IMR-90 (cell line): ENCODE measurements around the gene FANCE. TPM values are rescaled to one million over a fixed set of nuclear protein-coding genes. Genes with fewer than 3 reads are reported as not detected.

Experiments used
- ATAC-seq: fragments of 200-7000 bp; cut with Tn5 transposase; 2 replicates; pipeline ENCODE4 v1.9.1; 2020; ENCODE audit warnings: low read depth, mild to moderate bottlenecking, moderate library complexity
- BruUV-seq: library from RNA; stranded (reverse); fragments of 400-500 nt; replicated peaks from 2 replicates; lab custom pipeline; 2021; lab: Mats Ljungman, UMichigan
- CTCF ChIA-PET: fragments of 300-600 bp; formaldehyde crosslinking; extraction: SDS; loops from one replicate; lab custom pipeline; 2021; ENCODE audit warnings: antibody characterized with exemption; lab: Yijun Ruan, JAX
- POLR2A ChIA-PET: fragments of 300-600 bp; sonication (Branson Sonifier 250); formaldehyde crosslinking; loops from one replicate; lab custom pipeline; 2022; ENCODE audit warnings: antibody characterized with exemption; ENCODE audit not compliant: unreplicated experiment; lab: Charles Lee
- DNase-seq: peaks from one replicate; pipeline ENCODE4 v3.0.0; 2013
- H2AFZ ChIP-seq: replicated peaks from 2 replicates; pipeline ENCODE3; 2013; ENCODE audit warnings: low read length, mild to moderate bottlenecking; ENCODE audit not compliant: poor library complexity
- H2AK5ac ChIP-seq: 2 replicates; pipeline ENCODE4 v1.6.1; 2013; ENCODE audit warnings: low read depth, low read length, inconsistent platforms
- H2AK9ac ChIP-seq: replicated peaks from 2 replicates; pipeline ENCODE3; 2013; ENCODE audit warnings: mild to moderate bottlenecking, low read depth, low read length, moderate library complexity; ENCODE audit not compliant: poor library complexity
- H2BK120ac ChIP-seq: 2 replicates; pipeline ENCODE4 v1.6.1; 2013; ENCODE audit warnings: low read depth, low read length, inconsistent platforms
- H2BK15ac ChIP-seq: 3 replicates; pipeline ENCODE4 v1.6.1; 2013; ENCODE audit warnings: low read depth, low read length, inconsistent platforms
- H2BK20ac ChIP-seq: 2 replicates; pipeline ENCODE4 v1.6.1; 2013; ENCODE audit warnings: low read depth, mild to moderate bottlenecking, inconsistent platforms, low read length, moderate library complexity
- H2BK5ac ChIP-seq: 2 replicates; pipeline ENCODE4 v1.6.1; 2013; ENCODE audit warnings: mild to moderate bottlenecking, low read depth, low read length, inconsistent platforms; ENCODE audit not compliant: poor library complexity, severe bottlenecking
- H3K14ac ChIP-seq: replicated peaks from 2 replicates; pipeline ENCODE4 v1.6.1; 2013; ENCODE audit warnings: low read depth, low read length, inconsistent platforms
- H3K18ac ChIP-seq: 2 replicates; pipeline ENCODE4 v1.6.1; 2013; ENCODE audit warnings: low read depth, low read length, control low read depth
- H3K23ac ChIP-seq: 2 replicates; pipeline ENCODE4 v1.6.1; 2013; ENCODE audit warnings: low read depth, low read length, inconsistent platforms
- H3K27ac ChIP-seq: 2 replicates; pipeline ENCODE4 v1.5.1; 2013; ENCODE audit warnings: mild to moderate bottlenecking, control low read depth, low read length; ENCODE audit not compliant: insufficient read depth
- H3K27me3 ChIP-seq: 2 replicates; pipeline ENCODE4 v1.6.1; 2013; ENCODE audit warnings: low read length; ENCODE audit not compliant: control insufficient read depth, insufficient read depth
- H3K36me3 ChIP-seq: 2 replicates; pipeline ENCODE4 v1.6.1; 2013; ENCODE audit warnings: low read length, mixed read lengths; ENCODE audit not compliant: control insufficient read depth, insufficient read depth
- H3K4ac ChIP-seq: 2 replicates; pipeline ENCODE4 v1.6.1; 2013; ENCODE audit warnings: low read depth, low read length, inconsistent platforms
- H3K4me1 ChIP-seq: 2 replicates; pipeline ENCODE4 v1.6.1; 2013; ENCODE audit warnings: low read length, mixed read lengths; ENCODE audit not compliant: control insufficient read depth, insufficient read depth
- H3K4me2 ChIP-seq: 2 replicates; pipeline ENCODE4 v1.6.1; 2013; ENCODE audit warnings: low read depth, mild to moderate bottlenecking, control low read depth, low read length, moderate library complexity
- H3K4me3 ChIP-seq: 2 replicates; pipeline ENCODE4 v1.5.1; 2013; ENCODE audit warnings: low read depth, mild to moderate bottlenecking, control low read depth, low read length, moderate library complexity; ENCODE audit not compliant: insufficient read depth
- H3K56ac ChIP-seq: 2 replicates; pipeline ENCODE4 v1.6.1; 2013; ENCODE audit warnings: low read length, inconsistent platforms; ENCODE audit not compliant: insufficient read depth; ENCODE audit errors: extremely low read depth
- H3K79me1 ChIP-seq, 2 experiments: 2 replicates each; pipeline ENCODE4 v1.6.1; 2013; ENCODE audit warnings: low read length in 2 of 2, inconsistent platforms in 1 of 2, low read depth in 1 of 2
- H3K9ac ChIP-seq: 2 replicates; pipeline ENCODE4 v1.6.1; 2013; ENCODE audit warnings: low read depth, low read length, control low read depth
- H3K9me1 ChIP-seq: 2 replicates; pipeline ENCODE4 v1.6.1; 2013; ENCODE audit warnings: low read length, inconsistent platforms; ENCODE audit not compliant: insufficient read depth
- H3K9me3 ChIP-seq: 2 replicates; pipeline ENCODE4 v1.6.1; 2013; ENCODE audit warnings: low read length; ENCODE audit not compliant: control insufficient read depth, insufficient read depth
- H4K20me1 ChIP-seq: 2 replicates; pipeline ENCODE4 v1.6.1; 2013; ENCODE audit warnings: low read length, inconsistent platforms; ENCODE audit not compliant: insufficient read depth
- H4K5ac ChIP-seq: 2 replicates; pipeline ENCODE4 v1.6.1; 2013; ENCODE audit warnings: mild to moderate bottlenecking, low read depth, low read length, control low read depth
- H4K8ac ChIP-seq, 2 experiments: 2 replicates each; pipeline ENCODE4 v1.6.1; 2013; ENCODE audit warnings: low read depth in 2 of 2, low read length in 2 of 2, control low read depth in 1 of 2, inconsistent platforms in 1 of 2
- H4K91ac ChIP-seq: 2 replicates; pipeline ENCODE4 v1.6.1; 2013; ENCODE audit warnings: low read depth, low read length, inconsistent platforms; ENCODE audit not compliant: insufficient read depth
- MAFK ChIP-seq: IDR thresholded peaks from 2 replicates; pipeline ENCODE4 v1.6.1; 2012; ENCODE audit warnings: low read depth, low read length, improper control_type of control experiment
- MAZ ChIP-seq: IDR thresholded peaks from 2 replicates; pipeline ENCODE4 v1.6.1; 2012; ENCODE audit warnings: low read depth, mild to moderate bottlenecking, low read length, improper control_type of control experiment, moderate library complexity, borderline replicate concordance
- NFE2L2 ChIP-seq: fragments of 150-350 bp; IDR thresholded peaks from 2 replicates; pipeline ENCODE4 v1.6.1; 2016; ENCODE audit warnings: low read depth, mild to moderate bottlenecking, low read length
- RCOR1 ChIP-seq: IDR thresholded peaks from 2 replicates; pipeline ENCODE4 v1.6.1; 2012; ENCODE audit warnings: mild to moderate bottlenecking, low read length, improper control_type of control experiment; ENCODE audit not compliant: insufficient replicate concordance
- WGBS, 2 experiments: methylation state at CpG; one replicate each; pipeline versions ENCODE4 v1.1.5 to v1.1.7; 2013; ENCODE audit warnings: missing lambda C conversion rate in 2 of 2; ENCODE audit not compliant: insufficient read length in 1 of 2; ENCODE audit errors: extremely low coverage in 2 of 2; 5-methylcytosine and 5-hydroxymethylcytosine counted together
- dilution Hi-C: fragments of 300-500 bp; cut with HindIII; formaldehyde crosslinking; loops from one replicate; pipeline ENCODE4 v1.14.3; 2018; ENCODE audit warnings: low sequenced_read_pairs; ENCODE audit not compliant: unreplicated experiment
- in situ Hi-C: fragments of 300-500 bp; cut with MboI; formaldehyde crosslinking; loops from 3 replicates; pipeline ENCODE4 v1.14.3; 2019; ENCODE audit warnings: low sequenced_read_pairs, inconsistent platforms, mixed read lengths
- intact Hi-C: fragments of 100-400 bp; cut with micrococcal nuclease; formaldehyde crosslinking; loops from 2 replicates; pipeline ENCODE4 v1.10.0; 2022
- polyA plus RNA-seq, 3 experiments: library from polyadenylated mRNA; depleted of rRNA; stranded (reverse); fragments of >200 nt; gene quantifications; 2 replicates each; pipeline ENCODE4 v1.2.3, GENCODE V29; 2012; ENCODE audit warnings: low replicate concordance in 1 of 3
- total RNA-seq: library from RNA; depleted of rRNA; stranded (reverse); fragments of >200 nt; gene quantifications from 2 replicates; pipeline ENCODE4 v1.2.3, GENCODE V29; 2012
- TF ChIP-seq, protein P1 (sequence below): fragments of 150-350 bp; IDR thresholded peaks from 2 replicates; pipeline ENCODE4 v1.6.1; 2016; ENCODE audit warnings: low read depth, mild to moderate bottlenecking, low read length, moderate library complexity, borderline replicate concordance

FANCE gene
- total and polyA plus RNA-seq, 2 of the 4 experiments (the other 2 are of a cell fraction), result 7.1 to 9.1 TPM

DNA sequence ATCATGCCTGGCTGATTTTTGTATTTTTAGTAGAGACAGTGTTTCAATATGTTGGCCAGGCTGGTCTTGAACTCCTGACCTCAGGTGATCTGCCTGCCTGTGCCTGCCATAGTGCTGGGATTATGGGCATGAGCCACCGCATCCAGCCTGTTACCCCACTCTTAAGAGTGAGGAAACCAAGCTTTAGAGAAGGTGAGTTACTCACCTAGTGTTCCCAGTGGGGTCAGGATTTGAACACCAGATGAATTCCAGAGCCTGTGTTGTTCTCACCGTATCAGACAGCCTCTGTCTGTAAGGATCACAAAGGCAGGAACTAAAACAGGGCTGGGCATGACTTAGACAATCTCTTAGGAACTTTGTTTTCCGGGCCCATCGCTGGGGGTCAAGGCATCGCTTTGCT, 9.4 kb upstream of the FANCE start:
- H3K27ac ChIP-seq, result no peak overlapping the region
- peak overlapping the region; percentile 59; the same call in 1 of the 2 replicates for H3K23ac ChIP-seq
- H3K36me3 ChIP-seq, result no peaks in the 10 kb centered on the region
- no peak overlapping the region; the same call in 1 of the 2 replicates for H3K18ac ChIP-seq
- H3K4me3 ChIP-seq, result no peak overlapping the region
- no TSS peak for BruUV-seq
- H3K79me1 ChIP-seq, result no peaks in the 10 kb centered on the region
- H4K5ac ChIP-seq, result no peak overlapping the region
- no peak overlapping the region for H3K56ac ChIP-seq
- intact Hi-C loops, result no loop called here
- no peak overlapping the region for H2BK5ac ChIP-seq
- no peak overlapping the region for H3K9ac ChIP-seq
- H2BK120ac ChIP-seq, result peak overlapping the region; percentile 42
- peak overlapping the region; percentile 7; the same call in 1 of the 3 replicates for H2BK15ac ChIP-seq
- H3K14ac ChIP-seq, result peak overlapping the region; percentile 1; the same call in 1 of the 2 replicates
- H4K91ac ChIP-seq, result peak overlapping the region; percentile 71
- no peaks in the 10 kb centered on the region for H4K20me1 ChIP-seq
- dilution Hi-C loops, result no loop called here
- WGBS, 2 experiments, result 88% methylated on average over 4 of the region's 5 CpGs; no CpG with 5 or more reads in 1 of the 2 experiments
- ATAC-seq (no peak), DNase-seq (no peak)
- H4K8ac ChIP-seq, result peak overlapping the region in 1 of 2 experiments; percentile 25; a peak in 1 of 4 replicates
- ChIA-PET POLR2A (no interaction called here), CTCF (no interaction called here)
- H3K9me3 ChIP-seq, result no peaks in the 10 kb centered on the region
- no peaks in the 10 kb centered on the region; the same call in 1 of the 2 replicates for H3K9me1 ChIP-seq
- H2AK9ac ChIP-seq, result peak overlapping the region; percentile 9
- no peaks in the 10 kb centered on the region for H3K27me3 ChIP-seq
- H2AFZ ChIP-seq, result peak overlapping the region; percentile 32
- peak overlapping the region; percentile 13; the same call in 1 of the 2 replicates for H2BK20ac ChIP-seq
- H3K4ac ChIP-seq, result 0 out of 2 replicates have a peak overlapping the region, but pooled peaks have one; percentile 40
- no peaks in the 10 kb centered on the region for H3K4me1 ChIP-seq
- TF ChIP-seq, protein P1, sequence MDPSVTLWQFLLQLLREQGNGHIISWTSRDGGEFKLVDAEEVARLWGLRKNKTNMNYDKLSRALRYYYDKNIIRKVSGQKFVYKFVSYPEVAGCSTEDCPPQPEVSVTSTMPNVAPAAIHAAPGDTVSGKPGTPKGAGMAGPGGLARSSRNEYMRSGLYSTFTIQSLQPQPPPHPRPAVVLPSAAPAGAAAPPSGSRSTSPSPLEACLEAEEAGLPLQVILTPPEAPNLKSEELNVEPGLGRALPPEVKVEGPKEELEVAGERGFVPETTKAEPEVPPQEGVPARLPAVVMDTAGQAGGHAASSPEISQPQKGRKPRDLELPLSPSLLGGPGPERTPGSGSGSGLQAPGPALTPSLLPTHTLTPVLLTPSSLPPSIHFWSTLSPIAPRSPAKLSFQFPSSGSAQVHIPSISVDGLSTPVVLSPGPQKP, result no peak
- TF ChIP-seq MAZ (no peak), NFE2L2 (no peak), RCOR1 (no peak), MAFK (no peak)
- peak overlapping the region; percentile 76; the same call in 1 of the 2 replicates for H2AK5ac ChIP-seq
- in situ Hi-C loops, result no loop called here
- no peak overlapping the region for H3K4me2 ChIP-seq
